H9 (cell line): ENCODE results near the gene LTV1. TPM values are rescaled to one million over a fixed set of nuclear protein-coding genes. Genes with fewer than 3 reads are reported as not detected.

ENCODE experiments used
- DNase-seq: peaks from one replicate; pipeline ENCODE4 v3.0.0-alpha.2; 2017
- H2AFZ ChIP-seq: one replicate; pipeline ENCODE4 v1.6.1; 2013; ENCODE audit warnings: mild to moderate bottlenecking, low read length, control low read depth, moderate library complexity
- H2AK5ac ChIP-seq: 2 replicates; pipeline ENCODE4 v1.6.1; 2013; ENCODE audit warnings: low read length, control low read depth, mixed read lengths; ENCODE audit not compliant: insufficient read length
- H2BK120ac ChIP-seq: one replicate; pipeline ENCODE4 v1.6.1; 2013; ENCODE audit warnings: low read depth, mild to moderate bottlenecking, low read length, control low read depth, inconsistent platforms; ENCODE audit not compliant: poor library complexity, severe bottlenecking
- H2BK12ac ChIP-seq: 2 replicates; pipeline ENCODE4 v1.6.1; 2013; ENCODE audit warnings: low read length, control low read depth, mixed read lengths, low read depth; ENCODE audit not compliant: insufficient read length
- H2BK15ac ChIP-seq: 2 replicates; pipeline ENCODE4 v1.6.1; 2013; ENCODE audit warnings: low read depth, low read length, control low read depth
- H2BK20ac ChIP-seq: one replicate; pipeline ENCODE4 v1.6.1; 2013; ENCODE audit warnings: low read depth, mild to moderate bottlenecking, low read length, control low read depth, inconsistent platforms; ENCODE audit not compliant: poor library complexity, severe bottlenecking
- H2BK5ac ChIP-seq: 2 replicates; pipeline ENCODE4 v1.6.1; 2013; ENCODE audit warnings: low read length, control low read depth, mixed read lengths; ENCODE audit not compliant: insufficient read length
- H3K14ac ChIP-seq: 2 replicates; pipeline ENCODE4 v1.6.1; 2013; ENCODE audit warnings: low read length, control low read depth; ENCODE audit not compliant: insufficient read depth
- H3K18ac ChIP-seq: 2 replicates; pipeline ENCODE4 v1.6.1; 2013; ENCODE audit warnings: low read depth, mild to moderate bottlenecking, mixed read lengths, low read length, control low read depth; ENCODE audit not compliant: insufficient read length
- H3K23ac ChIP-seq: 2 replicates; pipeline ENCODE4 v1.6.1; 2013; ENCODE audit warnings: low read length, control low read depth, mixed read lengths, low read depth; ENCODE audit not compliant: insufficient read length
- H3K23me2 ChIP-seq: 2 replicates; pipeline ENCODE4 v1.6.1; 2013; ENCODE audit warnings: low read depth, mild to moderate bottlenecking, mixed read lengths, low read length, control low read depth; ENCODE audit not compliant: insufficient read length, poor library complexity, severe bottlenecking
- H3K27ac ChIP-seq: 2 replicates; pipeline ENCODE4 v1.5.1; 2013; ENCODE audit warnings: low read length, control low read depth, mixed read lengths, low read depth; ENCODE audit not compliant: insufficient read length
- H3K27me3 ChIP-seq: 2 replicates; pipeline ENCODE4 v1.6.1; 2013; ENCODE audit warnings: low read length, control low read depth, inconsistent platforms; ENCODE audit not compliant: insufficient read depth
- H3K4ac ChIP-seq: 2 replicates; pipeline ENCODE4 v1.6.1; 2013; ENCODE audit warnings: low read depth, mild to moderate bottlenecking, control low read depth, inconsistent platforms, low read length, moderate library complexity
- H3K4me1 ChIP-seq: 2 replicates; pipeline ENCODE4 v1.6.1; 2013; ENCODE audit warnings: low read length, control low read depth, inconsistent platforms; ENCODE audit not compliant: insufficient read depth
- H3K4me2 ChIP-seq: 2 replicates; pipeline ENCODE4 v1.6.1; 2013; ENCODE audit warnings: low read length, control low read depth, mixed read lengths; ENCODE audit not compliant: insufficient read length, insufficient read depth
- H3K56ac ChIP-seq: 2 replicates; pipeline ENCODE4 v1.6.1; 2013; ENCODE audit warnings: low read depth, mild to moderate bottlenecking, mixed read lengths, low read length, control low read depth; ENCODE audit not compliant: insufficient read length
- H3K79me1 ChIP-seq: 2 replicates; pipeline ENCODE4 v1.6.1; 2013; ENCODE audit warnings: low read depth, mild to moderate bottlenecking, moderate library complexity, low read length, control low read depth, inconsistent platforms; ENCODE audit not compliant: insufficient read depth, poor library complexity, severe bottlenecking
- H3K79me2 ChIP-seq: 2 replicates; pipeline ENCODE4 v1.6.1; 2013; ENCODE audit warnings: low read length, control low read depth, inconsistent platforms; ENCODE audit not compliant: insufficient read depth
- H3K9ac ChIP-seq: 2 replicates; pipeline ENCODE4 v1.6.1; 2013; ENCODE audit warnings: low read length, control low read depth, mixed read lengths; ENCODE audit not compliant: insufficient read length; ENCODE audit errors: extremely low read depth
- H3K9me3 ChIP-seq: one replicate; pipeline ENCODE4 v1.6.1; 2013; ENCODE audit warnings: low read depth, low read length, inconsistent platforms; ENCODE audit not compliant: control insufficient read depth
- H3T11ph ChIP-seq: one replicate; pipeline ENCODE4 v1.6.1; 2013; ENCODE audit warnings: mild to moderate bottlenecking, low read length, control low read depth, inconsistent platforms
- H4K20me1 ChIP-seq: one replicate; pipeline ENCODE4 v1.6.1; 2013; ENCODE audit not compliant: control insufficient read depth, insufficient read length, insufficient read depth
- H4K5ac ChIP-seq: 2 replicates; pipeline ENCODE4 v1.6.1; 2013; ENCODE audit warnings: low read depth, mild to moderate bottlenecking, mixed read lengths, low read length, control low read depth; ENCODE audit not compliant: insufficient read length
- H4K8ac ChIP-seq: replicated peaks from 2 replicates; pipeline ENCODE4 v1.6.1; 2013; ENCODE audit warnings: low read length, control low read depth, mixed read lengths, low read depth; ENCODE audit not compliant: insufficient read length
- H4K91ac ChIP-seq: 2 replicates; pipeline ENCODE4 v1.6.1; 2013; ENCODE audit warnings: low read depth, mild to moderate bottlenecking, moderate library complexity, mixed read lengths, low read length, control low read depth; ENCODE audit not compliant: insufficient read length
- H3K27ac Mint-ChIP-seq, 3 experiments: 2 replicates in 2 of 3; 3 replicates in 1 of 3; pipeline ENCODE4 v1.8.0; 2020 to 2021; ENCODE audit warnings: mixed read lengths in 3 of 3, mild to moderate bottlenecking in 1 of 3, moderate library complexity in 1 of 3
- H3K27me3 Mint-ChIP-seq: 2 replicates; pipeline ENCODE4 v1.8.0; 2021; ENCODE audit warnings: low read depth, mild to moderate bottlenecking, moderate library complexity, mixed read lengths
- H3K36me3 Mint-ChIP-seq, 3 experiments: 2 replicates in 2 of 3; 3 replicates in 1 of 3; pipeline ENCODE4 v1.8.0; 2020 to 2021; ENCODE audit warnings: low read depth in 3 of 3, mixed read lengths in 3 of 3; ENCODE audit not compliant: insufficient read depth in 1 of 3
- H3K4me1 Mint-ChIP-seq, 2 experiments: 2 replicates each; pipeline ENCODE4 v1.8.0; 2020; ENCODE audit warnings: mixed read lengths in 2 of 2
- H3K4me3 Mint-ChIP-seq, 2 experiments: 2 replicates in 1 of 2; 3 replicates in 1 of 2; pipeline ENCODE4 v1.8.0; 2020 to 2021; ENCODE audit warnings: mild to moderate bottlenecking in 2 of 2, mixed read lengths in 2 of 2, moderate library complexity in 1 of 2
- H3K9me3 Mint-ChIP-seq, 2 experiments: 2 replicates in 1 of 2; 3 replicates in 1 of 2; pipeline ENCODE4 v1.8.0; 2020; ENCODE audit warnings: mild to moderate bottlenecking in 2 of 2, mixed read lengths in 2 of 2, moderate library complexity in 1 of 2
- CTCF ChIP-seq: fragments of 200-600 bp; sonication (generic); conservative IDR thresholded peaks from 3 replicates; pipeline ENCODE4 v1.8.0; 2021; ENCODE audit warnings: antibody characterized with exemption, mild to moderate bottlenecking
- WGBS: extraction: QIAGEN DNeasy Blood & Tissue Kit; methylation state at CpG from one replicate; pipeline ENCODE4 v1.1.7; 2013; ENCODE audit warnings: missing lambda C conversion rate, low lambda C conversion rate, mixed read lengths; ENCODE audit not compliant: insufficient read length; ENCODE audit errors: extremely low coverage; 5-methylcytosine and 5-hydroxymethylcytosine counted together
- total RNA-seq: library from RNA; stranded (reverse); gene quantifications from 2 replicates; pipeline ENCODE4 v1.2.1, GENCODE V29; 2021

The LTV1 gene
- total RNA-seq, 1 experiment from 2014 or later, result 62.9 TPM

GRCh38 chr6:143802833-143803565 is 40.1 kb upstream of the LTV1 start:
- no CpG with 5 or more reads among the region's 8 CpGs for WGBS
- Histone ChIP-seq H4K8ac (no peak overlapping the region), H3K79me2 (no peaks in the 10 kb centered on the region), H3K9me3 (no peaks in the 10 kb centered on the region), H3K56ac (no peak overlapping the region), H3K4me2 (no peak overlapping the region), H2BK5ac (no peak overlapping the region), H3K9ac (no peak overlapping the region), H3K18ac (peak overlapping the region; percentile 38), H3K27me3 (no peaks in the 10 kb centered on the region), H2AFZ (no peak overlapping the region), H2BK12ac (no peak overlapping the region), H2BK120ac (no peak overlapping the region), H3K23ac (no peak overlapping the region), H3K79me1 (no peaks in the 10 kb centered on the region), H3T11ph (peak overlapping the region; percentile 94), H2AK5ac (no peak overlapping the region), H4K5ac (no peak overlapping the region), H2BK20ac (no peak overlapping the region), H3K4ac (no peak overlapping the region), H4K20me1 (no peaks in the 10 kb centered on the region), H2BK15ac (no peak overlapping the region), H3K27ac (no peak overlapping the region), H3K14ac (no peak overlapping the region), H4K91ac (no peak overlapping the region), H3K23me2 (no peaks in the 10 kb centered on the region), H3K4me1 (no peaks in the 10 kb centered on the region; the same call in 1 of the 2 replicates)
- H3K36me3 Mint-ChIP-seq, result peaks cover 25 to 85% (median 60%) of the 10 kb centered on the region in 3 experiments
- H3K9me3 Mint-ChIP-seq, result peaks cover 17% of the 10 kb centered on the region in 2 experiments; a peak in 4 of 5 replicates
- peak overlapping the region; percentile 76 to 81 (median 78); a peak in 6 of 7 replicates for H3K27ac Mint-ChIP-seq
- TF ChIP-seq CTCF, result no peak
- H3K4me1 Mint-ChIP-seq, result peaks cover 12 to 14% of the 10 kb centered on the region in 2 experiments
- H3K27me3 Mint-ChIP-seq, result no peaks in the 10 kb centered on the region
- DNase-seq, result no peak
- H3K4me3 Mint-ChIP-seq, result no peak overlapping the region
